ENCODE results near the gene GPC6. TPM values are rescaled to one million over a fixed set of nuclear protein-coding genes. Genes with fewer than 3 reads are reported as not detected.

Gene GPC6
- total RNA-seq, 4 donors from 2014 or later, result 13.7 to 21.7 (median 16.5) TPM

DNA sequence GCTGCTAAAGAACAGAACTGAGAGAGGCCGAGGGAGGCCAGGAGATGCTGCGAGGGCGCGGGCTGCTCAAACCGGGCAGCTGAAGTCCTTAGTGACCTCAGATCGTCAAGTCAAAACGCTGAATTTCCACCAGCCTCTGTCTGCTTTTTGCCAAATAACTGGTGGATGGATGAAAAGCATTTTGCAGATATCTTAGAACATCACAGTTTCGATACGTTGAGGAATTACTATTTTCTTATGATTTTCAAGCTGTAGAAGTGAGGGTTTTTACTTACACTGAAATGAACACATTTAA lies 2.0 kb downstream of the GPC6 start:
- 1 to 21% methylated on average over 4 to 9 of the region's 9 CpGs for WGBS, 2 donors (ENCODE audit: low coverage in 1 of 2)
- Histone ChIP-seq H3K27ac (peak overlapping the region in 3 of 4 donors; percentile 79 to 85 (median 80)), H3K4me1 (peaks cover 0 to 21% (median 0%) of the 10 kb centered on the region in 3 donors), H3K27me3 (peaks cover 44% of the 10 kb centered on the region), H3K9me3 (no peaks in the 10 kb centered on the region), H3K4me3 (peak overlapping the region; percentile 34 to 59), H3K36me3 (no peaks in the 10 kb centered on the region)
- TF ChIP-seq, protein P1, sequence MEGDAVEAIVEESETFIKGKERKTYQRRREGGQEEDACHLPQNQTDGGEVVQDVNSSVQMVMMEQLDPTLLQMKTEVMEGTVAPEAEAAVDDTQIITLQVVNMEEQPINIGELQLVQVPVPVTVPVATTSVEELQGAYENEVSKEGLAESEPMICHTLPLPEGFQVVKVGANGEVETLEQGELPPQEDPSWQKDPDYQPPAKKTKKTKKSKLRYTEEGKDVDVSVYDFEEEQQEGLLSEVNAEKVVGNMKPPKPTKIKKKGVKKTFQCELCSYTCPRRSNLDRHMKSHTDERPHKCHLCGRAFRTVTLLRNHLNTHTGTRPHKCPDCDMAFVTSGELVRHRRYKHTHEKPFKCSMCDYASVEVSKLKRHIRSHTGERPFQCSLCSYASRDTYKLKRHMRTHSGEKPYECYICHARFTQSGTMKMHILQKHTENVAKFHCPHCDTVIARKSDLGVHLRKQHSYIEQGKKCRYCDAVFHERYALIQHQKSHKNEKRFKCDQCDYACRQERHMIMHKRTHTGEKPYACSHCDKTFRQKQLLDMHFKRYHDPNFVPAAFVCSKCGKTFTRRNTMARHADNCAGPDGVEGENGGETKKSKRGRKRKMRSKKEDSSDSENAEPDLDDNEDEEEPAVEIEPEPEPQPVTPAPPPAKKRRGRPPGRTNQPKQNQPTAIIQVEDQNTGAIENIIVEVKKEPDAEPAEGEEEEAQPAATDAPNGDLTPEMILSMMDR (IDR thresholded peaks at IDR 0.05), result no peak
- TF ChIP-seq EP300 (IDR thresholded peaks at IDR 0.05) (no peak), POLR2A (IDR thresholded peaks at IDR 0.05) (no peak), POLR2AphosphoS5 (IDR thresholded peaks at IDR 0.05) (no peak)
- no peak for ATAC-seq

GRCh38 chr13:93230261-93230855 lies 3.8 kb downstream of the GPC6 start:
- no peaks in the 10 kb centered on the region for H3K9me3 ChIP-seq
- H3K4me1 ChIP-seq, result peaks cover 0 to 21% (median 0%) of the 10 kb centered on the region in 3 donors
- H3K27me3 ChIP-seq, result peaks cover 44% of the 10 kb centered on the region
- no peak overlapping the region for H3K4me3 ChIP-seq
- peak; percentile 59 for ATAC-seq
- TF ChIP-seq POLR2A (IDR thresholded peaks at IDR 0.05), result no peak
- no peak for TF ChIP-seq EP300 (IDR thresholded peaks at IDR 0.05)
- no peak for TF ChIP-seq POLR2AphosphoS5 (IDR thresholded peaks at IDR 0.05)
- TF ChIP-seq, protein P1 (IDR thresholded peaks at IDR 0.05), result no peak
- peak overlapping the region in 2 of 4 donors; percentile 20 to 28 for H3K27ac ChIP-seq
- no peaks in the 10 kb centered on the region for H3K36me3 ChIP-seq

GRCh38 chr13:93231867-93232266 lies 5.3 kb downstream of the GPC6 start:
- 69 to 74% methylated on average over 3 of the region's 3 CpGs for WGBS, 2 donors (ENCODE audit: low coverage in 1 of 2)
- TF ChIP-seq EP300 (IDR thresholded peaks at IDR 0.05) (no peak), POLR2AphosphoS5 (IDR thresholded peaks at IDR 0.05) (no peak), POLR2A (IDR thresholded peaks at IDR 0.05) (no peak)
- TF ChIP-seq, protein P1 (IDR thresholded peaks at IDR 0.05), result no peak
- Histone ChIP-seq H3K4me3 (no peak overlapping the region), H3K27me3 (peaks cover 31% of the 10 kb centered on the region), H3K4me1 (peaks cover 0 to 18% (median 0%) of the 10 kb centered on the region in 3 donors), H3K27ac (no peak overlapping the region), H3K9me3 (no peaks in the 10 kb centered on the region), H3K36me3 (no peaks in the 10 kb centered on the region)
- no peak for ATAC-seq

GRCh38 chr13:93233997-93234416 lies 7.4 kb downstream of the GPC6 start:
- peaks cover 0 to 16% (median 0%) of the 10 kb centered on the region in 3 donors for H3K9me3 ChIP-seq
- no peak overlapping the region for H3K4me3 ChIP-seq
- no peak for TF ChIP-seq POLR2AphosphoS5 (IDR thresholded peaks at IDR 0.05)
- TF ChIP-seq, protein P1 (IDR thresholded peaks at IDR 0.05), result no peak
- TF ChIP-seq POLR2A (IDR thresholded peaks at IDR 0.05), result no peak
- TF ChIP-seq EP300 (IDR thresholded peaks at IDR 0.05), result no peak
- WGBS, 2 donors (ENCODE audit: low coverage in 1 of 2), result 56 to 60% methylated on average over 1 to 3 of the region's 3 CpGs
- no peak for ATAC-seq
- H3K27me3 ChIP-seq, result peaks cover 13% of the 10 kb centered on the region
- no peak overlapping the region for H3K27ac ChIP-seq
- no peaks in the 10 kb centered on the region for H3K36me3 ChIP-seq
- H3K4me1 ChIP-seq, result no peaks in the 10 kb centered on the region

- Histone ChIP-seq H3K9me3 (peaks cover 0 to 21% (median 0%) of the 10 kb centered on the region in 3 donors), H3K27me3 (peaks cover 11% of the 10 kb centered on the region), H3K27ac (no peak overlapping the region), H3K4me3 (no peak overlapping the region), H3K36me3 (no peaks in the 10 kb centered on the region), H3K4me1 (no peaks in the 10 kb centered on the region)
- ATAC-seq, result no peak
- no peak for TF ChIP-seq POLR2AphosphoS5 (IDR thresholded peaks at IDR 0.05)
- no peak for TF ChIP-seq POLR2A (IDR thresholded peaks at IDR 0.05)
- TF ChIP-seq, protein P1 (IDR thresholded peaks at IDR 0.05), result no peak
Observed at GRCh38 chr13:93234459-93234858, 7.9 kb downstream of the GPC6 start.
